Upper lobe of left lung (tissue), 6 donors: Measurements from ENCODE around the gene BCL10. TPM values are rescaled to one million over a fixed set of nuclear protein-coding genes. Genes with fewer than 3 reads are reported as not detected.

Experiments used
- ATAC-seq, 2 donors: fragments of 200-7000 bp; cut with Tn5 transposase; one replicate each; pipeline ENCODE4 v1.9.1; 2022; ENCODE audit warnings: mild to moderate bottlenecking in 2 of 2, moderate library complexity in 2 of 2; ENCODE audit not compliant: low FRiP score in 2 of 2
- DNase-seq, 2 donors: peaks; one replicate each; pipeline ENCODE4 v3.0.0-alpha.2; 2019 to 2020
- H3K27ac ChIP-seq, 4 donors: fragments of 200-600 bp; sonication (generic); one replicate each; pipeline ENCODE4 v1.5.1; 2016 to 2019
- H3K27me3 ChIP-seq, 4 donors: fragments of 200-600 bp; sonication (generic); one replicate each; pipeline ENCODE4 v1.5.1; 2017 to 2019
- H3K36me3 ChIP-seq, 4 donors: fragments of 200-600 bp; sonication (generic); one replicate each; pipeline ENCODE4 v1.5.1; 2016 to 2019
- H3K4me1 ChIP-seq, 4 donors: fragments of 200-600 bp; sonication (generic); one replicate each; pipeline ENCODE4 v1.5.1; 2018 to 2019
- H3K4me3 ChIP-seq, 4 donors: fragments of 200-600 bp; sonication (generic); one replicate each; pipeline ENCODE4 v1.5.1; 2017 to 2019; ENCODE audit warnings: mild to moderate bottlenecking in 2 of 4, moderate library complexity in 1 of 4
- H3K9me3 ChIP-seq, 4 donors: fragments of 200-600 bp; sonication (generic); one replicate each; pipeline ENCODE4 v1.5.1; 2018 to 2019
- EP300 ChIP-seq, 4 donors: sonication (generic); formaldehyde crosslinking; IDR thresholded peaks; one replicate each; pipeline ENCODE4 v1.5.1; 2017; ENCODE audit warnings: antibody characterized with exemption in 4 of 4, control low read depth in 2 of 4
- POLR2A ChIP-seq, 4 donors: fragments of 450-650 bp; IDR thresholded peaks; one replicate each; pipeline ENCODE4 v1.5.1; 2016 to 2017; ENCODE audit warnings: antibody characterized with exemption in 4 of 4, mild to moderate bottlenecking in 2 of 4
- POLR2AphosphoS5 ChIP-seq, 2 donors: sonication (generic); formaldehyde crosslinking; IDR thresholded peaks; one replicate each; pipeline ENCODE4 v1.5.1; 2017; ENCODE audit warnings: antibody characterized with exemption in 2 of 2
- WGBS, 2 donors: methylation state at CpG; one replicate each; pipeline ENCODE4 v1.1.5; 2017 to 2018; 5-methylcytosine and 5-hydroxymethylcytosine counted together
- total RNA-seq, 6 donors: library from RNA; depleted of rRNA in 4 of 6; stranded (reverse); fragments of >200 nt in 4 of 6; gene quantifications; one replicate each; pipeline versions ENCODE4 v1.1.0 to v1.2.1, GENCODE V29; 2016 to 2021
- TF ChIP-seq, protein P1 (sequence below), 6 experiments: fragments of 450-650 bp in 4 of 6; fragments of 200-600 bp in 2 of 6; sonication (generic) in 2 of 6; IDR thresholded peaks; one replicate each; pipeline ENCODE4 v1.5.1; 2016 to 2019; ENCODE audit warnings: antibody characterized with exemption in 6 of 6
- donor health status: DM: no; HTN: no; CAD: no; lungs with moderate emphysema.
- donor health status: DM: no; HTN: yes; CAD: no; lungs with severe emphysema.

Gene BCL10
- total RNA-seq, 6 donors from 2014 or later, result 14.5 to 31.0 (median 20.4) TPM

DNA sequence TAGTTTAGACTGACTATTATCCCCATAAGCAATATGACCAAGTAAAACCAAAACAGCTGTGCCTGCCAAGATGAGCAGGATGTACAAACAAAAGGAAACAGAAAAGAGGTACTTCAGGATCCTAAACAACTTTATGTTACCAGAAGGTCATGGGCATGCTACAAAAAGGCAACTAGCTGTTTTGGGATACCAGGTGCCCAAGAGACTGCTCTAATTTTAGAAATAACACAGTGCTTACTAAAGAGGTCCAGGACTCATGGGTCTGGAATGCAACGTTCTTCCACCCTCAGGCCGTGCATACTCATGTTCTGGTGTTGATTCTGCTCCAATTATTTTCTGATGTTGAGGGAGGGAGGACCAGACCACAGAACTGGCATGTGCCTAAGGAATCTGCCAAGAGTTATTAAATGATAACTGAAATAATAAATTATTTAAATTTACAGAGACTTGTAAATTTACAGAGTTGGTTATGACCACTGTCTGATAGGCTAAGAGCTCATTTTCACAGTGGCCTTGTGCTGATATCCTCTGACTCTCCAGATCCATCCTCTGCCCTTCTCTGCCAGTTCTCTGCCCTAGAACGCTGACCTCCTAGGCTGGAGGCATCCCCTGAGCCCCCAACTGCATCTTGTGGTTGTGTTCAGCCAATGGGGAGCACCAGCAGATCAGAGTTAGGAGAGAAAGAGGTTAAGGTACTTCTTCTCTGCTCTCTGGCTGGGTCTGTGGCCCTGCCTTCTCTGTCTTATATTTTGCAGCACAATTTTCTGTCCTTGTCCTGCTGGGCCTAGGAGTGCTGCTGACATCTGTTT lies 37.7 kb upstream of the BCL10 start:
- ATAC-seq (peak; percentile 83 to 88), DNase-seq (no peak)
- H3K4me1 ChIP-seq, result peaks cover 4 to 16% (median 13%) of the 10 kb centered on the region in 4 donors
- no peaks in the 10 kb centered on the region for H3K9me3 ChIP-seq
- peak overlapping the region; percentile 11 to 67 (median 58) for H3K27ac ChIP-seq
- no peak overlapping the region for H3K4me3 ChIP-seq
- TF ChIP-seq POLR2AphosphoS5 (IDR thresholded peaks at IDR 0.05), result peak in 1 of 2 donors; percentile 43
- no peak for TF ChIP-seq EP300 (IDR thresholded peaks at IDR 0.05)
- no peaks in the 10 kb centered on the region for H3K36me3 ChIP-seq
- H3K27me3 ChIP-seq, result no peaks in the 10 kb centered on the region
- whole genome bisulfite sequencing, 2 donors, result 42 to 49% methylated on average over 3 of the region's 3 CpGs

DNA sequence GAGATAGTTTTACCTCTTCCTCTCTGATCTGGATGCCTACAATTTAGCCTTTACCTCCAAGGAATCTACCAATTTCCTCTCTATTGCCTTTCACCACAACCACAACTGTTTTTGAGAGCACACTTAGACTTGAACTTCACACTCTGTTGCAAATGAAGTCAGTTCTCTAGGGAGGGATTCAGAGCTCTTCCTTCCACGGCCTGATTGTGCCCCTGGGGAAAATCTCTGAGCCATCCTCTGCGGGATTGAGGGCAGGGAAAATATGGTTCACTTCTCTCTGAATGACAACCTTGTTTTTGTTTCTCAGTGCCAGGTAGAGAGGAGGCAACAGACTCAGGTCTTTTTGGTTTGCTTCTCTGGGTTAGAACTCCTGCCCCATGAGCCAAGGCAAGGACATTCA lies 35.4 kb upstream of the BCL10 start:
- no peak overlapping the region for H3K4me3 ChIP-seq
- WGBS, 2 donors, result 85 to 93% methylated on average over 2 of the region's 2 CpGs
- no peak for DNase-seq
- peaks cover 16 to 23% (median 21%) of the 10 kb centered on the region in 4 donors for H3K4me1 ChIP-seq
- TF ChIP-seq POLR2AphosphoS5 (IDR thresholded peaks at IDR 0.05) (no peak), POLR2A (IDR thresholded peaks at IDR 0.05) (no peak), EP300 (IDR thresholded peaks at IDR 0.05) (no peak)
- TF ChIP-seq, protein P1, sequence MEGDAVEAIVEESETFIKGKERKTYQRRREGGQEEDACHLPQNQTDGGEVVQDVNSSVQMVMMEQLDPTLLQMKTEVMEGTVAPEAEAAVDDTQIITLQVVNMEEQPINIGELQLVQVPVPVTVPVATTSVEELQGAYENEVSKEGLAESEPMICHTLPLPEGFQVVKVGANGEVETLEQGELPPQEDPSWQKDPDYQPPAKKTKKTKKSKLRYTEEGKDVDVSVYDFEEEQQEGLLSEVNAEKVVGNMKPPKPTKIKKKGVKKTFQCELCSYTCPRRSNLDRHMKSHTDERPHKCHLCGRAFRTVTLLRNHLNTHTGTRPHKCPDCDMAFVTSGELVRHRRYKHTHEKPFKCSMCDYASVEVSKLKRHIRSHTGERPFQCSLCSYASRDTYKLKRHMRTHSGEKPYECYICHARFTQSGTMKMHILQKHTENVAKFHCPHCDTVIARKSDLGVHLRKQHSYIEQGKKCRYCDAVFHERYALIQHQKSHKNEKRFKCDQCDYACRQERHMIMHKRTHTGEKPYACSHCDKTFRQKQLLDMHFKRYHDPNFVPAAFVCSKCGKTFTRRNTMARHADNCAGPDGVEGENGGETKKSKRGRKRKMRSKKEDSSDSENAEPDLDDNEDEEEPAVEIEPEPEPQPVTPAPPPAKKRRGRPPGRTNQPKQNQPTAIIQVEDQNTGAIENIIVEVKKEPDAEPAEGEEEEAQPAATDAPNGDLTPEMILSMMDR (IDR thresholded peaks at IDR 0.05), result no peak
- H3K27ac ChIP-seq, result no peak overlapping the region
- H3K27me3 ChIP-seq, result no peaks in the 10 kb centered on the region
- H3K36me3 ChIP-seq, result no peaks in the 10 kb centered on the region
- no peaks in the 10 kb centered on the region for H3K9me3 ChIP-seq
- ATAC-seq, result no peak

DNA sequence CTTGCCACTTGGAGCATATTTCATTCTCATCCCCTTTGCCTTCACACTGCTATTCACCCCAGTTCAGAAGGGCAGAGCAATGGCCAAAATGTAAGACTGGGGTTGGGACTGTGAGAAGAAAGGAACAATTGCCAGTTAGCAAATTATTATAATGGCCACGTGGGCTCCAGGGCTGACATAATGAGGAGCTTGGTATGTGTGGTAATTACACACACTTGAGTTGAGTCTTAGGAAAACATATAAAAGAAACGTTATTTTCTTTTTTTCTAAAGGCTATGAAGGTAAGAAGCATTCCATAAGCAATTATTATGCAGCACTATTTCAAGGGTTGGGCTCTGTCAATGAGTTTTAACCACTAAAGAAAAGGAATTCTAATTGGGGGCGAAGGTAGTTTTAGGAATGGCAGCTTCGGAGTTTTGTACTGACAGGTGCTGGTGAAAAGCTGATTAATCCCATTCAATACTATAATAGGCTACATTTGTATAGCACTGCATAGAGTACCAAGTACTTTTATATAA lies 32.5 kb upstream of the BCL10 start:
- no peaks in the 10 kb centered on the region for H3K27me3 ChIP-seq
- 57 to 59% methylated on average over 4 of the region's 4 CpGs for WGBS, 2 donors
- H3K9me3 ChIP-seq, result no peaks in the 10 kb centered on the region
- no peak for DNase-seq
- H3K4me1 ChIP-seq, result peaks cover 7 to 14% (median 12%) of the 10 kb centered on the region in 4 donors
- no peak for ATAC-seq
- H3K4me3 ChIP-seq, result no peak overlapping the region
- TF ChIP-seq POLR2A (IDR thresholded peaks at IDR 0.05) (no peak), POLR2AphosphoS5 (IDR thresholded peaks at IDR 0.05) (no peak), EP300 (IDR thresholded peaks at IDR 0.05) (no peak)
- TF ChIP-seq, protein P1 (IDR thresholded peaks at IDR 0.05), result no peak
- no peaks in the 10 kb centered on the region for H3K36me3 ChIP-seq
- H3K27ac ChIP-seq, result no peak overlapping the region

DNA sequence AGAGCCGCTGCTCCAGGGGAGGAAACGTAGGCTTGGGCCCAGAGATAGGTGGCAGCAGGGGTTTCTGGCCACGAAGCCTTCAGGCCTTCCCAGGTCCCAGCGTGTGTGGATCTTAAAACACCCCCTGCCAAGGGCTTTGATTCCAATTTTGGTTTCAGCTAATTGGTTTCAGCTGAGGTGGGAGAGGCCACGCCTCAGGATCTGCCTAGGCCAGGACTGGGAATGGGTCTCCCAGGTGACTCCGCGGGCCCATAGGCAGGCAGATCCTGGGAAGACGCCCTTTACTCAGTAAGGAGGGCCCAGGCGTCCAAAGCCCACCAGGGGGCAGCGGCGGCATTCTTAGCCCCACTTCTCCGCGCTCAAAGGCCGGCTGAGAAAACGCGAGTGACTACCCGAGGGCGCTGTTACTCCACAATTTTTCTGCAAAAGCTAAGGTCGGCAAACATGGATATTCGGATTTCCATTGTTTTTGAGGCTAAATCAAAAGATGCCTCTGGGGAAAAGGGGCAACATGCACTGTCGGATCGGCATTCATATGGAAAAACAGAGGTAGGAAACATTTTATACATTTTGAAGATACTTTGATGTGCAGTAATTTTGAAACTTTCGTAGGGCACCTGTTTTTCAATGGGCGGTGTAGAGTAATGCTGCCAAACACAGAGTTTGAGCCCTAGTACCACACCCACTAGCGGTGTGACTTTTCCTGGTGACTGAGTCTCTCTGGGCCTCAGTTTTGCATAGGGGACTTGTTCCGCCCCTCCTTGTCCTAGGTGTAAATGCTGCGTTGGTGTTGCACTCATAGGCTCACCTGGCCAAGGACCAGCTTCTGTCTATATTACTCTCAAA lies 31.8 kb upstream of the BCL10 start:
- DNase-seq (peak; percentile 86 to 94), ATAC-seq (peak; percentile 94 to 98)
- Histone ChIP-seq H3K9me3 (no peaks in the 10 kb centered on the region), H3K4me3 (peak overlapping the region in 1 of 4 donors; percentile 15), H3K27ac (no peak overlapping the region), H3K27me3 (no peaks in the 10 kb centered on the region), H3K4me1 (peaks cover 3 to 13% (median 9%) of the 10 kb centered on the region in 4 donors), H3K36me3 (no peaks in the 10 kb centered on the region)
- WGBS, 2 donors, result 19 to 30% methylated on average over 18 to 27 of the region's 27 CpGs
- TF ChIP-seq, protein P1 (IDR thresholded peaks at IDR 0.05), result peak; percentile 88 to 98 (median 92)
- TF ChIP-seq POLR2A (IDR thresholded peaks at IDR 0.05), result no peak

DNA sequence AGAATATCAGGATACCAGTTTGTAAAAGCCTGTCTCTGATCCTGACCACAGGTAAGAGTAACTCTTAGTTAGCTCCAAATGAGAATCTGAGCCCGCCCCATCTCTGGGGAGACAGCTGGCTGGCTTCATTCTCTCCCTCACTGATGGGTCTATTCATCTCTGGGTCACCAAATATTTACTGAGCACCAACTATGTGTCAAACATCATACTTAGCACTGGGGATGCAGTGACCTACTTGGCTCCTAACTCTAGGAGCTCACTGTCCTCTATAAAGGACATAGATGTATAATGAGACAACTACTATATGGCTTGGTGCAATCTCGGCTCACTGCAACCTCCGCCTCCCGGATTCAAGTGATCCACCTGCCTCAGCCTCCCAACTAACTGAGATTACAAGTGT lies 29.8 kb upstream of the BCL10 start:
- no peak overlapping the region for H3K27ac ChIP-seq
- H3K27me3 ChIP-seq, result no peaks in the 10 kb centered on the region
- H3K4me1 ChIP-seq, result peaks cover 3 to 13% (median 9%) of the 10 kb centered on the region in 4 donors
- 80 to 85% methylated on average over 4 of the region's 4 CpGs for WGBS, 2 donors
- no peak for TF ChIP-seq POLR2AphosphoS5 (IDR thresholded peaks at IDR 0.05)
- TF ChIP-seq, protein P1 (IDR thresholded peaks at IDR 0.05), result no peak
- no peak for TF ChIP-seq POLR2A (IDR thresholded peaks at IDR 0.05)
- TF ChIP-seq EP300 (IDR thresholded peaks at IDR 0.05), result no peak
- no peak for ATAC-seq
- no peaks in the 10 kb centered on the region for H3K9me3 ChIP-seq
- H3K36me3 ChIP-seq, result no peaks in the 10 kb centered on the region
- no peak for DNase-seq
- H3K4me3 ChIP-seq, result no peak overlapping the region
